GM18526 (cell line): ENCODE data around the gene CFAP99.

Experiments used
- POLR2A ChIP-seq: IDR thresholded peaks from 3 replicates; pipeline ENCODE4 v1.6.1; 2011; ENCODE audit not compliant: insufficient read length; ENCODE audit errors: extremely low read depth

Gene CFAP99

GRCh38 chr4:2418650-2419571 lies at the start of gene CFAP99:
CFAP99 (plus strand) TSS chr4:2418955.
- TF ChIP-seq POLR2A, result no peak

GRCh38 chr4:2370597-2371320 lies 48.0 kb upstream of the CFAP99 start:
- no peak for TF ChIP-seq POLR2A

- TF ChIP-seq POLR2A, result no peak
Measured at GRCh38 chr4:2371765-2372487, 46.8 kb upstream of the CFAP99 start.

GRCh38 chr4:2372488-2373030 lies 46.2 kb upstream of the CFAP99 start:
- no peak for TF ChIP-seq POLR2A

DNA sequence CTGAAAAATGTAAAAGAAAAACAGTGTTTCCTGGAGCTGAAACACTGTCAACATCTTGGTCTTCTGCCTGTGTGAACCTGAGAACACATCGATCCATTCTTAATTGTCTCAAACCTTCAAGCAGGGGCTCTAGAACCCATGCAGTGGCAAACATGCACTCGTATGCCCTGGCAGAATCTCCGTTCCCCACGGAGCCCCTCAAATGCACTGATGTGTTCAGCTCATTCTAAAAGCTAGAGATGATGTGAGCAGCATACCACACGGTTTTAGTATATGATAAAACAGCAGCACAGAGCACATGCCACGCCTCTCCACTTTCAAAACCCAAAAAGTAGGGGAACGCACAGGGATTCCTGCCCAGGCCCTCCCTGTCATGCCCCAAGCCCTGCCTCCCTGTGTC lies 45.2 kb upstream of the CFAP99 start:
- no peak for TF ChIP-seq POLR2A

DNA sequence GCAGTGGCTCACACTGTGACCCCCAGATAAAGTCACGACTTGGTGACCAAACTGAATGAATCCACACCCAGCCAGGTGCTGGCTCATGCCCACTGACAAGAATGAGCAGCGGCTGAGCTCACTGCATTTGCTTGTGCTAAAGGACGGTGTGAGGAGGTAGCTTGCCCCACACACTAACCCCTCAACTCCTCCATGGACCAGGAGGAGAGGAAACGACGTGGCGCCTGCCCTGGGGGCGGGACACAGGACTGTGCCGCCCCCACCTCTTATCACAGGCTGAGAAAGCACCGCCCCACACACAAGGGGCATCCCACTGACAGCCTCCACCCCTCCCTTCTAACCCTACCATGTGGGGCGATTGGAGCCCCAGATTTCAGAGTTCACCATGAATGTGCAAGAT lies 43.3 kb upstream of the CFAP99 start:
- no peak for TF ChIP-seq POLR2A

- TF ChIP-seq POLR2A, result no peak
Measured at GRCh38 chr4:2377241-2377640, 41.5 kb upstream of the CFAP99 start.

- no peak for TF ChIP-seq POLR2A
Measured at GRCh38 chr4:2378401-2378800, 40.4 kb upstream of the CFAP99 start.

DNA sequence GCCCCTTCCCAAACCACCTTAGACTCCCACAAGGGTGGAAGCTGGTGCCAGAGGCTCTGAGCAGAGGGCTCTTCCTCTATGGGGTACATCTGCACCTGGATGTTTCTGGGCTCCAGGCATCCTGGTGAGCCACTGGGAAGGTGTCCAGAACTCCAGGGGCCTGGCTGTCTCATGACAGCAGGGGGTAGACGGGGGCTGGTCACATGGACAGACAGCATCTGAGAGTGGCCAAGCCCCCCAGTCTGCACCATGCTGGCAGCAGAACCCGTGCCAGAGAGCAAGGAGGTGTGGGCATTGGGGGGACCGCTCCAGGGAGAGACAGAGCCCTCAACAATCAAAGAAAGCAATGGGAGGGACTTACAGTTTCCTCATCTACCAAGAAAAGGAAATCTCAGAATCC lies 39.9 kb upstream of the CFAP99 start:
- no peak for TF ChIP-seq POLR2A

DNA sequence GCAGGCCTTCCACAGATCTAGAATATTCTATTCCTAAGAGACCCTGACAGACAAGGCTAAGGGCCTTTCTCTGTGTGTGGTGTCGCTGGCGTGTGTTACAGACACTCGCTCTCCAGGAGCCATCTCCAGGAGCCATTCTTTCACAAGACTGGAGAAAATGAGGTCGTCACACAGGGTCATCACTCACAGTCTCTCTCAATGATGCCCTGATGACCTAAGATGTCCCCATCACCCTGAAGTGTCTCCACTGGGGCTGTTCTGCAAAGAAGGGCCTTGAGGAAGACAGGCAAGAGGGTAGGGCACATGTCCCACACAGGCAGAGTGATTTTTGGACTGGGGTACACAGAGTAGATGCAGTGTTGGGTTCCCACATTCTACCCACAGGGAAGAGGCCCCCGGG lies 35.0 kb upstream of the CFAP99 start:
- TF ChIP-seq POLR2A, result no peak

DNA sequence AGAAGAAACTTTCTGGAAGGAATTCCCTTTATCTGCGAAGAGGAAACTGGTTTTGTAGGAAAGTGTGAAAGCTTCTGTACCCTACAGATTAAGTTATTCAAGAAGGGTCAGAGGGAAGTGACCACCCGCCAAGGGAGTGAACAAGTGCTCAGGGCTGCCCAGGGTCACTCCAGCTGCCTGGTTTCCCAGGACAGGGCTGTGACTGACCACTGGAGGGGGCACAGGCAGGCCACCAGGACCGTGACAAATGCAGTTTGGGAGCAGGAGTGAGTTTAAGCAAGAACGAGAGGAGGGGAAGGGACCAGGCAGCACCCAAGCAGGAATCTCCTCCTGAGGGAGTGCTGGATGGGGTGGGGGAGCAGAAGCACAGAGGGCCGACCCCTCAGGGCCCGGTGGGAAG lies 34.5 kb upstream of the CFAP99 start:
- no peak for TF ChIP-seq POLR2A

GRCh38 chr4:2385516-2385915 lies 33.2 kb upstream of the CFAP99 start:
- TF ChIP-seq POLR2A, result no peak

- no peak for TF ChIP-seq POLR2A
Measured at GRCh38 chr4:2386717-2387116, 32.0 kb upstream of the CFAP99 start.

DNA sequence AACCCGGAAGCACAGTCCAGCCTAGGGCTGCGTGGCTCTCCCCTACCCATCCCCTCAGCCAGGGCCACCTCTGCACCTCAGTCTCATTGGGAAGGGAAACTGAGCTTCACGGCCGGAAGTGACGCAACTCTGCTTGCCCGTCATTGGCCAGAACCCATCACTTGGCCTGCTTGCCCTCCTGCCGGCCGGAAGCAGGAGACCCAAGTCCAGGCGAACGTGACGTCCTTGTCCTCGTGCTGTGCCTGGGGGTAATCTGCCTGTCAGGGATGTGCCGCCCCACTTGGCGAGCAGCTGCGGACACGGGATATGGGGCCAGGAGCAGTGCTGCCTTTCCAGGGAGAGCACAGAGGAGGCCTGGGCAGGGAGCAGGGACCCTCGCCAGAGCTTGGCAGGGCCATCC lies 31.5 kb upstream of the CFAP99 start:
- no peak for TF ChIP-seq POLR2A

- no peak for TF ChIP-seq POLR2A
Measured at GRCh38 chr4:2387829-2388228, 30.9 kb upstream of the CFAP99 start.
